HepG2 (cell line): ENCODE measurements around the gene C1orf50. TPM values are rescaled to one million over a fixed set of nuclear protein-coding genes. Genes with fewer than 3 reads are reported as not detected.

ENCODE experiments used
- ATAC-seq: fragments of 200-7000 bp; cut with Tn5 transposase; 3 replicates; pipeline ENCODE4 v1.9.1; 2020; ENCODE audit warnings: mild to moderate bottlenecking, moderate library complexity
- BruUV-seq: library from RNA; stranded (reverse); fragments of 400-500 nt; replicated peaks from 2 replicates; lab custom pipeline; 2021; lab: Mats Ljungman, UMichigan
- CTCF ChIA-PET: fragments of 300-600 bp; formaldehyde crosslinking; extraction: SDS; loops from one replicate; lab custom pipeline; 2021; ENCODE audit warnings: low total read pairs, inconsistent platforms, low intra/inter-chr PET ratio; lab: Yijun Ruan, JAX
- POLR2A ChIA-PET: fragments of 350-600 bp; sonication (Branson Sonifier 250); formaldehyde crosslinking; loops from one replicate; lab custom pipeline; 2020; ENCODE audit warnings: antibody characterized with exemption, inconsistent platforms; lab: Yijun Ruan, JAX
- DNase-seq: peaks from one replicate; pipeline ENCODE4 v3.0.0-alpha.2; 2015; ENCODE audit warnings: low spot score
- FAIRE-seq: peaks from 3 replicates; lab custom pipeline; 2011; peaks lifted over from hg19 to GRCh38; lab: Jason Lieb, UNC
- H2AFZ ChIP-seq: one replicate; pipeline ENCODE4 v1.6.1; 2011; ENCODE audit warnings: low read length, inconsistent platforms
- H3K27ac ChIP-seq: fragments of 300-600 bp; 3 replicates; pipeline ENCODE4 v1.8.0; 2011; ENCODE audit warnings: mixed run types, mild to moderate bottlenecking, mixed read lengths, low read length, inconsistent platforms; ENCODE audit not compliant: insufficient read depth; ENCODE audit errors: extremely low read length
- H3K27me3 ChIP-seq, 2 experiments: fragments of 200-600 bp in 1 of 2; 2 replicates in 1 of 2; 3 replicates in 1 of 2; pipeline versions ENCODE4 v1.6.0 to v1.8.0; 2011; ENCODE audit warnings: low read length in 2 of 2, mild to moderate bottlenecking in 2 of 2, moderate library complexity in 2 of 2, inconsistent platforms in 1 of 2; ENCODE audit not compliant: insufficient read depth in 2 of 2, control insufficient read depth in 1 of 2
- H3K36me3 ChIP-seq, 2 experiments: fragments of 200-600 bp in 1 of 2; replicated peaks in 1 of 2; 2 replicates in 1 of 2; 3 replicates in 1 of 2; pipeline versions ENCODE4 v1.5.1 to v1.8.0; 2011; ENCODE audit warnings: low read length in 2 of 2, inconsistent platforms in 1 of 2; ENCODE audit not compliant: insufficient read depth in 2 of 2, control insufficient read depth in 1 of 2
- H3K4me1 ChIP-seq: 2 replicates; pipeline ENCODE4 v1.5.1; 2012; ENCODE audit warnings: low read length, inconsistent platforms; ENCODE audit not compliant: insufficient read depth
- H3K4me2 ChIP-seq: 2 replicates; pipeline ENCODE4 v1.6.0; 2011; ENCODE audit warnings: low read depth, low read length, inconsistent platforms
- H3K4me3 ChIP-seq, 3 experiments: fragments of 200-600 bp in 1 of 3; sonication (generic), shearing (Covaris generic) in 1 of 3; replicated peaks in 1 of 3; 2 replicates each; pipeline ENCODE4 v1.5.1; 2011 to 2016; ENCODE audit warnings: low read length in 3 of 3, inconsistent platforms in 2 of 3, low read depth in 2 of 3, mild to moderate bottlenecking in 2 of 3, control low read depth in 1 of 3, mixed read lengths in 1 of 3; ENCODE audit not compliant: insufficient read depth in 1 of 3
- H3K79me2 ChIP-seq: one replicate; pipeline ENCODE4 v1.6.1; 2011; ENCODE audit warnings: low read length, inconsistent platforms; ENCODE audit not compliant: insufficient read depth
- H3K9ac ChIP-seq: 2 replicates; pipeline ENCODE4 v1.6.0; 2011; ENCODE audit warnings: mild to moderate bottlenecking, low read depth, low read length, inconsistent platforms; ENCODE audit not compliant: insufficient read depth
- H3K9me3 ChIP-seq: 2 replicates; pipeline ENCODE4 v1.5.1; 2012; ENCODE audit warnings: mild to moderate bottlenecking, low read length
- H4K20me1 ChIP-seq: 2 replicates; pipeline ENCODE4 v1.6.0; 2011; ENCODE audit warnings: inconsistent platforms, mild to moderate bottlenecking, low read length, moderate library complexity; ENCODE audit not compliant: insufficient read depth
- ATF1 ChIP-seq: IDR thresholded peaks from 2 replicates; pipeline ENCODE4 v1.6.1; 2016; ENCODE audit warnings: mild to moderate bottlenecking, control low read depth
- BATF2 ChIP-seq: sonication (generic); formaldehyde crosslinking; IDR thresholded peaks from 2 replicates; pipeline ENCODE4 v1.8.0; 2022; ENCODE audit warnings: mild to moderate bottlenecking, missing genetic modification reagents, moderate library complexity
- HIC2 ChIP-seq: sonication (generic); formaldehyde crosslinking; IDR thresholded peaks from 2 replicates; pipeline ENCODE4 v1.9.0; 2022; ENCODE audit warnings: low read depth, missing genetic modification reagents
- MAX ChIP-seq: IDR thresholded peaks from 2 replicates; pipeline ENCODE4 v1.6.1; 2012; ENCODE audit warnings: inconsistent platforms
- MTF1 ChIP-seq: sonication (generic); formaldehyde crosslinking; IDR thresholded peaks from 2 replicates; pipeline ENCODE4 v1.5.0; 2020; ENCODE audit warnings: missing genetic modification reagents
- NCOA2 ChIP-seq: sonication (generic); formaldehyde crosslinking; IDR thresholded peaks from 2 replicates; pipeline ENCODE4 v1.8.0; 2022; ENCODE audit warnings: inconsistent platforms
- RXRA ChIP-seq: sonication (generic); formaldehyde crosslinking; IDR thresholded peaks from 2 replicates; pipeline ENCODE4 v1.5.1; 2020; ENCODE audit warnings: missing genetic modification reagents
- SETDB1 ChIP-seq: sonication (generic); formaldehyde crosslinking; IDR thresholded peaks from 2 replicates; pipeline ENCODE4 v1.5.1; 2020; ENCODE audit warnings: missing genetic modification reagents, mild to moderate bottlenecking, borderline replicate concordance
- SIN3A ChIP-seq: IDR thresholded peaks from 2 replicates; pipeline ENCODE4 v1.6.1; 2011; ENCODE audit warnings: low read depth, mild to moderate bottlenecking, control low read depth, low read length, borderline replicate concordance
- SIN3B ChIP-seq: fragments of 150-350 bp; IDR thresholded peaks from 2 replicates; pipeline ENCODE4 v1.6.1; 2014; ENCODE audit warnings: low read length
- SNAPC2 ChIP-seq: sonication (generic); formaldehyde crosslinking; IDR thresholded peaks from 2 replicates; pipeline ENCODE4 v1.8.1; 2022; ENCODE audit warnings: mild to moderate bottlenecking, missing genetic modification reagents
- SOX5 ChIP-seq: IDR thresholded peaks from 2 replicates; pipeline ENCODE4 v1.6.1; 2016; ENCODE audit warnings: borderline replicate concordance
- ZNF574 ChIP-seq: sonication (generic); formaldehyde crosslinking; IDR thresholded peaks from 2 replicates; pipeline ENCODE4 v1.4.0; 2020; ENCODE audit warnings: missing genetic modification reagents
- WGBS: methylation state at CpG from one replicate; pipeline ENCODE4 v1.1.6; 2017; ENCODE audit warnings: low lambda C conversion rate; 5-methylcytosine and 5-hydroxymethylcytosine counted together
- in situ Hi-C: cut with HindIII; loops from 2 replicates; pipeline ENCODE4 v1.10.0; 2017; ENCODE audit warnings: low pct_unique_long_range_greater_than_20kb; ENCODE audit not compliant: extremely low pct_ligation_motif_present
- intact Hi-C: fragments of 100-400 bp; cut with micrococcal nuclease; formaldehyde crosslinking; loops from one replicate; pipeline ENCODE4 v1.10.0; 2022; ENCODE audit not compliant: unreplicated experiment
- polyA plus RNA-seq, 8 experiments: library from polyadenylated mRNA; depleted of rRNA in 3 of 8; stranded (reverse) in 7 of 8; unstranded in 1 of 8; fragments of >200 nt; fragmentation: Illumina TruSeq in 4 of 8; extraction: Trizol in 4 of 8; gene quantifications; 2 replicates each; pipeline versions ENCODE4 v1.2.1 to v1.2.3, GENCODE V29; 2011 to 2016; ENCODE audit warnings: low read depth in 4 of 8, missing spikeins in 1 of 8, mixed read lengths in 1 of 8; ENCODE audit not compliant: insufficient read depth in 1 of 8
- total RNA-seq, 5 experiments: library from RNA; depleted of rRNA; stranded (reverse); fragments of >200 nt; fragmentation: Illumina TruSeq; extraction: Trizol; gene quantifications; 2 replicates each; pipeline ENCODE4 v1.2.3, GENCODE V29; 2016; ENCODE audit warnings: low read depth in 1 of 5

The C1orf50 gene
- total and polyA plus RNA-seq, 2 of the 13 experiments (the other 11 are each of a cell fraction or from before 2014, with no cell fraction given): 4.3 to 4.8 TPM

GRCh38 chr1:42740851-42741580, 26.0 kb upstream of the C1orf50 start:
- Histone ChIP-seq H3K9ac (peak overlapping the region; percentile 61), H2AFZ (no peak overlapping the region), H3K4me3 (peak overlapping the region; percentile 64 to 83 (median 76); a peak in 4 of 6 replicates), H3K27ac (no peak overlapping the region), H3K9me3 (no peaks in the 10 kb centered on the region), H3K36me3 (peaks cover 0 to 2% of the 10 kb centered on the region in 2 experiments; a peak in 2 of 5 replicates), H3K4me1 (peaks cover 63% of the 10 kb centered on the region), H3K79me2 (no peaks in the 10 kb centered on the region), H3K27me3 (no peaks in the 10 kb centered on the region), H3K4me2 (peak overlapping the region; percentile 98), H4K20me1 (no peaks in the 10 kb centered on the region)
- ChIA-PET CTCF (no interaction called here), POLR2A (interaction anchor here (1.1 to 3.6 kb wide), 4 partner anchors 26 to 121 kb away, joined by 3 to 28 read pairs (median 6); partner anchors contain the start of genes C1orf50, P3H1, PPIH and YBX1)
- FAIRE-seq (no peak), DNase-seq (peak; percentile 44), ATAC-seq (peak; percentile 23)
- in situ Hi-C loops (loop anchor here (10.0 to 25.0 kb wide), 2 partner anchors 404 to 596 kb away; partner anchors contain the start of gene FOXJ3), intact Hi-C loops (loop anchor here (5.0 to 10.0 kb wide), 2 partner anchors 164 to 406 kb away; partner anchors contain the start of gene FOXJ3)
- 13% methylated on average over 11 of the region's 19 CpGs for WGBS
- no TSS peak for BruUV-seq
- no peak for TF ChIP-seq MTF1
- 0 out of 2 replicates have a peak, but pooled peaks have one; percentile 16 for TF ChIP-seq SOX5
- no peak for TF ChIP-seq SETDB1 (CRISPR knock-in tag)
- no peak for TF ChIP-seq BATF2 (CRISPR knock-in tag)
- TF ChIP-seq MAX: peak; percentile 66; the same call in 1 of the 2 replicates
- no peak for TF ChIP-seq ZNF574
- no peak for TF ChIP-seq SIN3A
- TF ChIP-seq NCOA2: no peak
- TF ChIP-seq RXRA (CRISPR knock-in tag): no peak
- TF ChIP-seq SIN3B: no peak
- no peak for TF ChIP-seq ATF1 (CRISPR knock-in tag)
- no peak for TF ChIP-seq SNAPC2 (CRISPR knock-in tag)
- peak; percentile 58; the same call in 1 of the 2 replicates for TF ChIP-seq HIC2
